K562 (cell line): ENCODE measurements around the gene GOLGA8A. TPM values are rescaled to one million over a fixed set of nuclear protein-coding genes. Genes with fewer than 3 reads are reported as not detected.
"Not testable (repeated sequence)": the region's sequence is repeated elsewhere in the genome, so short reads cannot be mapped to it uniquely, and the experiment has no call there.

ENCODE experiments used
- ATAC-seq: fragments of 200-7000 bp; cut with Tn5 transposase; 3 replicates; pipeline ENCODE4 v1.9.1; 2020; ENCODE audit warnings: moderate library complexity
- BruUV-seq: library from RNA; stranded (reverse); fragments of 400-500 nt; replicated peaks from 2 replicates; lab custom pipeline; 2021; lab: Mats Ljungman, UMichigan
- CTCF ChIA-PET: fragments of 300-600 bp; formaldehyde crosslinking; extraction: SDS; loops from one replicate; lab custom pipeline; 2021; ENCODE audit warnings: low intra/inter-chr PET ratio; lab: Yijun Ruan, JAX
- POLR2A ChIA-PET: fragments of 300-600, 350-650 bp; sonication (Branson Sonifier 250); formaldehyde crosslinking; extraction: SDS; loops from one replicate; lab custom pipeline; 2021; ENCODE audit warnings: antibody characterized with exemption, inconsistent platforms; lab: Yijun Ruan, JAX
- DNase-seq, 4 experiments: peaks; one replicate each; pipeline versions ENCODE4 v3.0.0 to v3.0.0-alpha.2; 2011 to 2018; ENCODE audit warnings: low spot score in 3 of 4, mixed read lengths in 3 of 4; ENCODE audit errors: extremely low read depth in 1 of 4
- FAIRE-seq: peaks from 2 replicates; lab custom pipeline; 2011; peaks lifted over from hg19 to GRCh38; lab: Jason Lieb, UNC
- H2AFZ ChIP-seq: 2 replicates; pipeline ENCODE4 v1.6.0; 2011; ENCODE audit warnings: low read depth, low read length, control low read depth, inconsistent platforms
- H3K27ac ChIP-seq: fragments of 200-600 bp; 3 replicates; pipeline ENCODE4 v1.8.0; 2011; ENCODE audit warnings: low read depth, mild to moderate bottlenecking, control low read depth, inconsistent platforms, low read length, moderate library complexity, mixed read lengths; ENCODE audit errors: extremely low read depth
- H3K27me3 ChIP-seq, 2 experiments: fragments of 300-600 bp in 1 of 2; 2 replicates in 1 of 2; 3 replicates in 1 of 2; pipeline versions ENCODE4 v1.6.0 to v1.8.0; 2011; ENCODE audit warnings: inconsistent platforms in 2 of 2, low read length in 2 of 2, mild to moderate bottlenecking in 1 of 2, mixed read lengths in 1 of 2, moderate library complexity in 1 of 2; ENCODE audit not compliant: control insufficient read depth in 2 of 2, insufficient read depth in 2 of 2
- H3K36me3 ChIP-seq: fragments of 300-600 bp; 3 replicates; pipeline ENCODE4 v1.8.0; 2011; ENCODE audit warnings: mild to moderate bottlenecking, low read length, inconsistent platforms; ENCODE audit not compliant: control insufficient read depth, insufficient read depth
- H3K4me1 ChIP-seq, 2 experiments: fragments of 200-600 bp in 1 of 2; replicated peaks in 1 of 2; 2 replicates in 1 of 2; 3 replicates in 1 of 2; pipeline versions ENCODE4 v1.5.1 to v1.8.0; 2011; ENCODE audit warnings: inconsistent platforms in 2 of 2, low read length in 2 of 2, mild to moderate bottlenecking in 1 of 2, mixed read lengths in 1 of 2, moderate library complexity in 1 of 2; ENCODE audit not compliant: control insufficient read depth in 2 of 2, insufficient read depth in 2 of 2
- H3K4me2 ChIP-seq: 2 replicates; pipeline ENCODE4 v1.6.1; 2011; ENCODE audit warnings: low read length, control low read depth, inconsistent platforms, mixed read lengths; ENCODE audit not compliant: insufficient read depth
- H3K4me3 ChIP-seq: fragments of 200-600 bp; sonication (generic), shearing (Covaris generic); 2 replicates; pipeline ENCODE4 v1.5.1; 2016; ENCODE audit warnings: control low read depth, inconsistent platforms
- H3K79me2 ChIP-seq: fragments of 200-600 bp; 3 replicates; pipeline ENCODE4 v1.8.0; 2011; ENCODE audit warnings: low read length, inconsistent platforms; ENCODE audit not compliant: control insufficient read depth, insufficient read depth
- H3K9ac ChIP-seq, 2 experiments: 2 replicates each; pipeline versions ENCODE4 v1.6.0 to v1.6.1; 2011; ENCODE audit warnings: low read depth in 2 of 2, low read length in 2 of 2, control low read depth in 1 of 2, inconsistent platforms in 1 of 2, mild to moderate bottlenecking in 1 of 2, mixed read lengths in 1 of 2; ENCODE audit not compliant: insufficient read depth in 1 of 2
- H3K9me1 ChIP-seq: one replicate; pipeline ENCODE4 v1.6.0; 2011; ENCODE audit warnings: inconsistent platforms, mild to moderate bottlenecking, low read length, moderate library complexity; ENCODE audit not compliant: control insufficient read depth, insufficient read depth
- H3K9me3 ChIP-seq: replicated peaks from 2 replicates; pipeline ENCODE4 v1.5.1; 2011; ENCODE audit warnings: low read depth, low read length, inconsistent platforms; ENCODE audit not compliant: control insufficient read depth, insufficient read depth
- H4K20me1 ChIP-seq: replicated peaks from 2 replicates; pipeline ENCODE4 v1.6.1; 2011; ENCODE audit warnings: low read length, inconsistent platforms, mixed read lengths; ENCODE audit not compliant: control insufficient read depth, insufficient read depth
- WGBS: fragments of 100-300 bp; shearing (Covaris generic); methylation state at CpG from one replicate; pipeline ENCODE4 v1.1.6; 2016; ENCODE audit warnings: low coverage, mixed read lengths; ENCODE audit not compliant: insufficient coverage; ENCODE audit errors: missing lambda C conversion rate; 5-methylcytosine and 5-hydroxymethylcytosine counted together
- in situ Hi-C: fragments of 300-500 bp; cut with MboI; formaldehyde crosslinking; loops from 4 replicates; pipeline ENCODE4 v1.15.0; 2018; ENCODE audit warnings: inconsistent platforms, mixed read lengths
- intact Hi-C: fragments of 100-400 bp; cut with micrococcal nuclease; formaldehyde crosslinking; loops from 2 replicates; pipeline ENCODE4 v1.14.2; 2022
- polyA plus RNA-seq, 8 experiments: library from polyadenylated mRNA; depleted of rRNA in 4 of 8; stranded (reverse) in 5 of 8; unstranded in 3 of 8; fragments of >200 nt; fragmentation: Nextera tagmentation in 2 of 8; fragmentation: Illumina TruSeq in 1 of 8; extraction: Ambion mirVana in 2 of 8; extraction: Trizol in 1 of 8; gene quantifications; 2 replicates each; pipeline versions ENCODE4 v1.2.1 to v1.2.3, GENCODE V29; 2011 to 2014; ENCODE audit warnings: inconsistent platforms in 1 of 8, missing spikeins in 1 of 8
- total RNA-seq, 7 experiments: library from RNA; depleted of rRNA in 6 of 7; stranded (reverse); fragments of >200 nt in 6 of 7; fragmentation: Illumina TruSeq in 2 of 7; extraction: Trizol in 2 of 7; gene quantifications; 2 replicates each; pipeline versions ENCODE4 v1.2.1 to v1.2.3, GENCODE V29; 2011 to 2021; ENCODE audit warnings: low replicate concordance in 1 of 7

Gene GOLGA8A
- total and polyA plus RNA-seq, 9 of the 15 experiments (the other 6 are each of a cell fraction or from before 2014, with no cell fraction given), result 11.2 to 191 (median 56.3) TPM

GRCh38 chr15:34397637-34398259 is 39.9 kb downstream of the GOLGA8A start:
- CTCF ChIA-PET, H4K20me1 ChIP-seq, DNase-seq, H3K9ac ChIP-seq, H3K36me3 ChIP-seq, ATAC-seq, intact Hi-C loops, H2AFZ ChIP-seq, H3K27me3 ChIP-seq, H3K9me3 ChIP-seq, H3K27ac ChIP-seq, H3K79me2 ChIP-seq, POLR2A ChIA-PET, H3K9me1 ChIP-seq, in situ Hi-C loops, H3K4me1 ChIP-seq, FAIRE-seq, H3K4me2 ChIP-seq, BruUV-seq, H3K4me3 ChIP-seq: not testable (repeated sequence)
- WGBS, result no CpG with 5 or more reads among the region's 6 CpGs

- H3K4me3 ChIP-seq, POLR2A ChIA-PET, DNase-seq, H3K4me1 ChIP-seq, H3K4me2 ChIP-seq, ATAC-seq, H3K9me3 ChIP-seq, H3K36me3 ChIP-seq, H3K9ac ChIP-seq, FAIRE-seq, CTCF ChIA-PET, H3K79me2 ChIP-seq, H3K9me1 ChIP-seq, H3K27me3 ChIP-seq, H3K27ac ChIP-seq, BruUV-seq, in situ Hi-C loops, intact Hi-C loops, H4K20me1 ChIP-seq, H2AFZ ChIP-seq: not testable (repeated sequence)
- WGBS, result no CpG with 5 or more reads among the region's 2 CpGs
Measured at GRCh38 chr15:34392981-34393380, 44.6 kb downstream of the GOLGA8A start.

- ATAC-seq (peak; percentile 92), FAIRE-seq (peak; percentile 94)
- POLR2A ChIA-PET, H3K4me1 ChIP-seq, H3K9me1 ChIP-seq, H3K36me3 ChIP-seq, H4K20me1 ChIP-seq, H3K9ac ChIP-seq, intact Hi-C loops, H3K4me3 ChIP-seq, H3K27ac ChIP-seq, DNase-seq, H3K9me3 ChIP-seq, H3K4me2 ChIP-seq, H3K27me3 ChIP-seq, H2AFZ ChIP-seq, CTCF ChIA-PET, BruUV-seq, H3K79me2 ChIP-seq: not testable (repeated sequence)
- in situ Hi-C loops, result loop anchor here (10.0 kb wide), 1 partner anchor 125 kb away; no protein-coding TSS in a partner anchor
- no CpG with 5 or more reads among the region's 16 CpGs for WGBS
Measured at GRCh38 chr15:34389594-34390086, 48.0 kb downstream of the GOLGA8A start.
